ENCODE data around the gene PRKCE. TPM values are rescaled to one million over a fixed set of nuclear protein-coding genes. Genes with fewer than 3 reads are reported as not detected.

Gene PRKCE
- total RNA-seq, 2 donors from 2014 or later: 5.8 to 18.1 TPM

DNA sequence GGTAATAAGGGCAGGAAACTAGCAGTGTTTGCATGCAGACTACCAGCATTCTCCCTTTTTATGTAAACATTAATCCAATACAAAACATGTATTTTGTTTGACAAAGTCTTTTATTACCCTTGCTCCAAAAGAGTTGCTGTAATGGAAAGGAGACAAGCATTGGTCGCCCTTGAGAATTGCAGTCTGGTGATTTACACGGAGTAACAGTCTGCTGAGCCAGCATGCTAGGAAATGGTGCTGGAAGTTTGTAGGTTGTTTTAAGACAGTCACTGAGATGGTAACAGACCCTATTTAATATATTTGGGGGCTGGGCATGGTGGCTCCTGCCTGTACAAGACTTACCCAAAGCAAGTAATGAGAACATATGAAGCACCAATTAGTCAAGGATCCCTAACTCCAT, 2.8 kb upstream of the PRKCE start:
- Histone ChIP-seq H3K27me3 (replicated peaks; ENCODE audit: insufficient read depth) (no peaks in the 10 kb centered on the region), H3K36me3 (no peaks in the 10 kb centered on the region), H3K9me3 (no peaks in the 10 kb centered on the region), H3K27ac (no peak overlapping the region), H3K4me3 (no peak overlapping the region), H3K4me1 (ENCODE audit: control insufficient read depth in 1 of 2, low read depth in 2 of 2) (peaks cover under 1 to 21% of the 10 kb centered on the region in 2 donors)
- no peak for TF ChIP-seq CTCF (IDR thresholded peaks at IDR 0.05)
- DNase-seq (ENCODE audit: low spot score) (no peak), ATAC-seq (ENCODE audit: insufficient number of reproducible peaks, low FRiP score, low read depth) (no peak)

GRCh38 chr2:45649462-45649857, 2.0 kb upstream of the PRKCE start:
- H3K9me3 ChIP-seq: no peaks in the 10 kb centered on the region
- no peaks in the 10 kb centered on the region for H3K36me3 ChIP-seq
- H3K27ac ChIP-seq: peak overlapping the region; percentile 93 to 94
- DNase-seq (ENCODE audit: low spot score): no peak
- peaks cover 3 to 24% of the 10 kb centered on the region in 2 donors for H3K4me1 ChIP-seq (ENCODE audit: control insufficient read depth in 1 of 2, low read depth in 2 of 2)
- no peaks in the 10 kb centered on the region for H3K27me3 ChIP-seq (replicated peaks; ENCODE audit: insufficient read depth)
- no peak for TF ChIP-seq CTCF (IDR thresholded peaks at IDR 0.05)
- ATAC-seq (ENCODE audit: insufficient number of reproducible peaks, low FRiP score, low read depth): no peak
- peak overlapping the region; percentile 91 for H3K4me3 ChIP-seq

DNA sequence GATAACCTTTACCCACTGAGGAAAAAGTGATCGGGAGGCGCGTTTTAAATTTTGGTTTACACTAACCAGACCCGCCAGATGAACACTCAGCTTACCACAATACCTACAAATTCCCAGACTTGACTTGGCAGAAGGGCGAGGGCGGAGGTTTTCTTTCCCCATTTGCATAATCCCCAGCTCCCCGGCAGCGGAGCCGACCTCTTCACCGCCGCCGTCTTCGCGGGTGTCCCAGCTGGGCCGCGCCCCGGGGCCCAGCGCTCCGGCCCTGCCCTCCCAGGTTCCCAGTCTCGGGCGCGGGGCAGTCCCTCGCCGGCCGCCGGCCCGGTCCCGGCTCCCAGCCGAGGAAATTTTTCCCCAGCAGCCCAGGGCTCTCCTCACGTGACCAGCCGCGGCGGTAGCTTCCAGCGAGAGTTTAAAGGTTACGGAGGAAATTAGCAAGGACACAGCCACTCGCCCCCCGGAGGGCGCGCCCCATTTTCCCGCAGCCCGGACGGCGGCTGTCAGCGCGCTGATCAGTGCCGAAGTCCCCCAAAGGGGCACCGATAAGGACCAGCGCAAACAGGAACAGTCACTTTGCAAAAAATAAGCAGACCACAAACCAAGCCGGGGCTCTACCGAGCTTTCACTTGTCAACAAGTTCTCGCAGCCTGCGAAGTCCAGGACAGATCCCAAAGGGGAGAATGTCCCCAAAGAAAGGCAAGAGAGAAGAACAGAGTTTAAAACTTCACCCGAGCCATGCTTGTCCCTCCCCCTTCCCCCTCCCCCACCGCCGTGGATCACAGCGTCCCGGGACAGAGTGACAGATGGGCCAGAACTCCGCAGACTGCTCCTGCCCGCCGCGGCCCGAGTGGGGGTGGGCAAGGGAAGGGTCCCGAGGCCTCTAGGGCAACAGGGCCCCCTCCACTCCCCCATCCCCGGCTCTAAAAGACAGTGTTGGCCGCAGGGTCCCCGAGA, 1.3 kb upstream of the PRKCE start:
- Histone ChIP-seq H3K36me3 (no peaks in the 10 kb centered on the region), H3K27ac (peak overlapping the region; percentile 93 to 94), H3K4me3 (peak overlapping the region; percentile 91), H3K9me3 (no peaks in the 10 kb centered on the region), H3K4me1 (ENCODE audit: control insufficient read depth in 1 of 2, low read depth in 2 of 2) (peaks cover 3 to 24% of the 10 kb centered on the region in 2 donors), H3K27me3 (replicated peaks; ENCODE audit: insufficient read depth) (no peaks in the 10 kb centered on the region)
- peak; percentile 19 for DNase-seq (ENCODE audit: low spot score)
- no peak for TF ChIP-seq CTCF (IDR thresholded peaks at IDR 0.05)
- ATAC-seq (ENCODE audit: insufficient number of reproducible peaks, low FRiP score, low read depth): peak; percentile 47

DNA sequence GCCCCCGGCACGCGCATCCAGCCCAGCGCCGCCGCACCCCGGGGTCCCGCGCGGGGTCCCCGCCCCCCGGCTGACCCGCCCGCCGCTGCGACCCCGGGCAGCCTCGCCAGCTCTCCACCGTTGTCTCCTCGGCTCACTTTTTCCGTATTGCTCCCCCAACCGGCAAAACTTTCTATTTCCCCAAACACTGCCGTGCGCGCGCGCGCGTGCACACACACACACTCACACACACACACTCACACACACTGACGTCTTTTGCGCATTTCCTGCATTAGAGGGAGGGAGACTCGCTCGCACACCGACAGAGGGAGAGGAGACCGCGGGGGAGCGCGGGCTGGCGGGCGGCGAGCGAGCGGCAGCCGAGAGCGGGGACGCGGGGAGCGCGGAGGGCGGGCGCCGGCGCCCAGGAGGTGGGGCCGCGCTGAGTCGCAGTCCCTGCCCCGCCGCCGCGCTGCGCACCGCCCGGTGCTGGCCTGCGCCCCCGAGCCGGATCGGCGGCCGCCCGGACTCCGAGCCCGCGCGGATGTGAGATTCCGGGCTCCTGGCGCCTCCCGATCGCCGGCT, 542 bp upstream of the PRKCE start:
- no peaks in the 10 kb centered on the region for H3K9me3 ChIP-seq
- peak; percentile 34 for TF ChIP-seq CTCF (IDR thresholded peaks at IDR 0.05)
- no peaks in the 10 kb centered on the region for H3K36me3 ChIP-seq
- peak; percentile 90 for DNase-seq (ENCODE audit: low spot score)
- H3K27ac ChIP-seq: peak overlapping the region; percentile 93 to 94
- no peaks in the 10 kb centered on the region for H3K27me3 ChIP-seq (replicated peaks; ENCODE audit: insufficient read depth)
- peaks cover 3 to 24% of the 10 kb centered on the region in 2 donors for H3K4me1 ChIP-seq (ENCODE audit: control insufficient read depth in 1 of 2, low read depth in 2 of 2)
- peak; percentile 47 for ATAC-seq (ENCODE audit: insufficient number of reproducible peaks, low FRiP score, low read depth)
- H3K4me3 ChIP-seq: peak overlapping the region; percentile 91
